Uterus (tissue), 2 donors: ENCODE results near the gene PTPN20.
"Not testable (repeated sequence)": the region's sequence is repeated elsewhere in the genome, so short reads cannot be mapped to it uniquely, and the experiment has no call there.

Source experiments
- POLR2A ChIP-seq, 2 donors: fragments of 450-650 bp; IDR thresholded peaks; one replicate each; pipeline ENCODE4 v1.6.1; 2016; ENCODE audit warnings: antibody characterized with exemption in 2 of 2, mild to moderate bottlenecking in 1 of 2, moderate library complexity in 1 of 2
- TF ChIP-seq, protein P1 (sequence below), 4 experiments: fragments of 200-600 bp in 2 of 4; fragments of 450-650 bp in 2 of 4; sonication (generic) in 2 of 4; IDR thresholded peaks; one replicate each; pipeline ENCODE4 v1.5.1; 2016 to 2019; ENCODE audit warnings: antibody characterized with exemption in 4 of 4, mild to moderate bottlenecking in 2 of 4, moderate library complexity in 1 of 4

DNA sequence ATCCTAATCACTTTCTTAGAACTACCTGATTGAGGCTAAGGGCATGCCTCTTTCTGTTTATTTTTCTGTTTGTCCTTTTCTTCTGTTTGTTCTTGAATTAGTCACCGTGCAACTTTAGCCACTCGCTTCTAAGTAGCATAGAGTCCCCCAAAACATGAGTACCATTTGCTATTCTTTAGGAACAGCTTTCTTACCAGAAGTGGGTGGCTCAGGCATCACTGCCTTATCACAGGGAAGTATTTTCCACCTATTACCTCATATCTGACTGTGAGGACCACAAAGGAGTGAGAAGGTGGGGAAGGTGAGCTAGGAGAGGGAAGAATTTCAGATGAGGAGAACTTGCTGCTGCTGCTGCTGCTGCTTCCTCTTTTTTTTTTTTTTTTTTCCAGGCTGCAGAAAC is 13.9 kb downstream of the PTPN20 start:
- TF ChIP-seq, protein P1, sequence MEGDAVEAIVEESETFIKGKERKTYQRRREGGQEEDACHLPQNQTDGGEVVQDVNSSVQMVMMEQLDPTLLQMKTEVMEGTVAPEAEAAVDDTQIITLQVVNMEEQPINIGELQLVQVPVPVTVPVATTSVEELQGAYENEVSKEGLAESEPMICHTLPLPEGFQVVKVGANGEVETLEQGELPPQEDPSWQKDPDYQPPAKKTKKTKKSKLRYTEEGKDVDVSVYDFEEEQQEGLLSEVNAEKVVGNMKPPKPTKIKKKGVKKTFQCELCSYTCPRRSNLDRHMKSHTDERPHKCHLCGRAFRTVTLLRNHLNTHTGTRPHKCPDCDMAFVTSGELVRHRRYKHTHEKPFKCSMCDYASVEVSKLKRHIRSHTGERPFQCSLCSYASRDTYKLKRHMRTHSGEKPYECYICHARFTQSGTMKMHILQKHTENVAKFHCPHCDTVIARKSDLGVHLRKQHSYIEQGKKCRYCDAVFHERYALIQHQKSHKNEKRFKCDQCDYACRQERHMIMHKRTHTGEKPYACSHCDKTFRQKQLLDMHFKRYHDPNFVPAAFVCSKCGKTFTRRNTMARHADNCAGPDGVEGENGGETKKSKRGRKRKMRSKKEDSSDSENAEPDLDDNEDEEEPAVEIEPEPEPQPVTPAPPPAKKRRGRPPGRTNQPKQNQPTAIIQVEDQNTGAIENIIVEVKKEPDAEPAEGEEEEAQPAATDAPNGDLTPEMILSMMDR (IDR thresholded peaks at IDR 0.05): not testable (repeated sequence)
- TF ChIP-seq POLR2A (IDR thresholded peaks at IDR 0.05): not testable (repeated sequence)
